IMR-90 (cell line): ENCODE measurements around the gene PDE6B. TPM values are rescaled to one million over a fixed set of nuclear protein-coding genes. Genes with fewer than 3 reads are reported as not detected.

ENCODE experiments used
- ATAC-seq: fragments of 200-7000 bp; cut with Tn5 transposase; 2 replicates; pipeline ENCODE4 v1.9.1; 2020; ENCODE audit warnings: low read depth, mild to moderate bottlenecking, moderate library complexity
- BruUV-seq: library from RNA; stranded (reverse); fragments of 400-500 nt; replicated peaks from 2 replicates; lab custom pipeline; 2021; lab: Mats Ljungman, UMichigan
- CTCF ChIA-PET: fragments of 300-600 bp; formaldehyde crosslinking; extraction: SDS; loops from one replicate; lab custom pipeline; 2021; ENCODE audit warnings: antibody characterized with exemption; lab: Yijun Ruan, JAX
- POLR2A ChIA-PET: fragments of 300-600 bp; sonication (Branson Sonifier 250); formaldehyde crosslinking; loops from one replicate; lab custom pipeline; 2022; ENCODE audit warnings: antibody characterized with exemption; ENCODE audit not compliant: unreplicated experiment; lab: Charles Lee
- DNase-seq: peaks from one replicate; pipeline ENCODE4 v3.0.0; 2013
- H2AFZ ChIP-seq: replicated peaks from 2 replicates; pipeline ENCODE3; 2013; ENCODE audit warnings: low read length, mild to moderate bottlenecking; ENCODE audit not compliant: poor library complexity
- H2AK5ac ChIP-seq: 2 replicates; pipeline ENCODE4 v1.6.1; 2013; ENCODE audit warnings: low read depth, low read length, inconsistent platforms
- H2AK9ac ChIP-seq: replicated peaks from 2 replicates; pipeline ENCODE3; 2013; ENCODE audit warnings: mild to moderate bottlenecking, low read depth, low read length, moderate library complexity; ENCODE audit not compliant: poor library complexity
- H2BK120ac ChIP-seq: 2 replicates; pipeline ENCODE4 v1.6.1; 2013; ENCODE audit warnings: low read depth, low read length, inconsistent platforms
- H2BK15ac ChIP-seq: 3 replicates; pipeline ENCODE4 v1.6.1; 2013; ENCODE audit warnings: low read depth, low read length, inconsistent platforms
- H2BK20ac ChIP-seq: 2 replicates; pipeline ENCODE4 v1.6.1; 2013; ENCODE audit warnings: low read depth, mild to moderate bottlenecking, inconsistent platforms, low read length, moderate library complexity
- H2BK5ac ChIP-seq: 2 replicates; pipeline ENCODE4 v1.6.1; 2013; ENCODE audit warnings: mild to moderate bottlenecking, low read depth, low read length, inconsistent platforms; ENCODE audit not compliant: poor library complexity, severe bottlenecking
- H3K14ac ChIP-seq: replicated peaks from 2 replicates; pipeline ENCODE4 v1.6.1; 2013; ENCODE audit warnings: low read depth, low read length, inconsistent platforms
- H3K18ac ChIP-seq: 2 replicates; pipeline ENCODE4 v1.6.1; 2013; ENCODE audit warnings: low read depth, low read length, control low read depth
- H3K23ac ChIP-seq: 2 replicates; pipeline ENCODE4 v1.6.1; 2013; ENCODE audit warnings: low read depth, low read length, inconsistent platforms
- H3K27ac ChIP-seq: 2 replicates; pipeline ENCODE4 v1.5.1; 2013; ENCODE audit warnings: mild to moderate bottlenecking, control low read depth, low read length; ENCODE audit not compliant: insufficient read depth
- H3K27me3 ChIP-seq: 2 replicates; pipeline ENCODE4 v1.6.1; 2013; ENCODE audit warnings: low read length; ENCODE audit not compliant: control insufficient read depth, insufficient read depth
- H3K36me3 ChIP-seq: 2 replicates; pipeline ENCODE4 v1.6.1; 2013; ENCODE audit warnings: low read length, mixed read lengths; ENCODE audit not compliant: control insufficient read depth, insufficient read depth
- H3K4ac ChIP-seq: 2 replicates; pipeline ENCODE4 v1.6.1; 2013; ENCODE audit warnings: low read depth, low read length, inconsistent platforms
- H3K4me1 ChIP-seq: 2 replicates; pipeline ENCODE4 v1.6.1; 2013; ENCODE audit warnings: low read length, mixed read lengths; ENCODE audit not compliant: control insufficient read depth, insufficient read depth
- H3K4me2 ChIP-seq: 2 replicates; pipeline ENCODE4 v1.6.1; 2013; ENCODE audit warnings: low read depth, mild to moderate bottlenecking, control low read depth, low read length, moderate library complexity
- H3K4me3 ChIP-seq: 2 replicates; pipeline ENCODE4 v1.5.1; 2013; ENCODE audit warnings: low read depth, mild to moderate bottlenecking, control low read depth, low read length, moderate library complexity; ENCODE audit not compliant: insufficient read depth
- H3K56ac ChIP-seq: 2 replicates; pipeline ENCODE4 v1.6.1; 2013; ENCODE audit warnings: low read length, inconsistent platforms; ENCODE audit not compliant: insufficient read depth; ENCODE audit errors: extremely low read depth
- H3K79me1 ChIP-seq, 2 experiments: 2 replicates each; pipeline ENCODE4 v1.6.1; 2013; ENCODE audit warnings: low read length in 2 of 2, inconsistent platforms in 1 of 2, low read depth in 1 of 2
- H3K9ac ChIP-seq: 2 replicates; pipeline ENCODE4 v1.6.1; 2013; ENCODE audit warnings: low read depth, low read length, control low read depth
- H3K9me1 ChIP-seq: 2 replicates; pipeline ENCODE4 v1.6.1; 2013; ENCODE audit warnings: low read length, inconsistent platforms; ENCODE audit not compliant: insufficient read depth
- H3K9me3 ChIP-seq: 2 replicates; pipeline ENCODE4 v1.6.1; 2013; ENCODE audit warnings: low read length; ENCODE audit not compliant: control insufficient read depth, insufficient read depth
- H4K20me1 ChIP-seq: 2 replicates; pipeline ENCODE4 v1.6.1; 2013; ENCODE audit warnings: low read length, inconsistent platforms; ENCODE audit not compliant: insufficient read depth
- H4K5ac ChIP-seq: 2 replicates; pipeline ENCODE4 v1.6.1; 2013; ENCODE audit warnings: mild to moderate bottlenecking, low read depth, low read length, control low read depth
- H4K8ac ChIP-seq, 2 experiments: 2 replicates each; pipeline ENCODE4 v1.6.1; 2013; ENCODE audit warnings: low read depth in 2 of 2, low read length in 2 of 2, control low read depth in 1 of 2, inconsistent platforms in 1 of 2
- H4K91ac ChIP-seq: 2 replicates; pipeline ENCODE4 v1.6.1; 2013; ENCODE audit warnings: low read depth, low read length, inconsistent platforms; ENCODE audit not compliant: insufficient read depth
- CEBPB ChIP-seq: IDR thresholded peaks from 2 replicates; pipeline ENCODE4 v1.6.1; 2012; ENCODE audit warnings: low read depth, low read length, improper control_type of control experiment
- MAFK ChIP-seq: IDR thresholded peaks from 2 replicates; pipeline ENCODE4 v1.6.1; 2012; ENCODE audit warnings: low read depth, low read length, improper control_type of control experiment
- MXI1 ChIP-seq: IDR thresholded peaks from 2 replicates; pipeline ENCODE4 v1.6.1; 2012; ENCODE audit warnings: low read depth, mild to moderate bottlenecking, low read length, moderate library complexity, borderline replicate concordance
- NFE2L2 ChIP-seq: fragments of 150-350 bp; IDR thresholded peaks from 2 replicates; pipeline ENCODE4 v1.6.1; 2016; ENCODE audit warnings: low read depth, mild to moderate bottlenecking, low read length
- RAD21 ChIP-seq: IDR thresholded peaks from 2 replicates; pipeline ENCODE4 v1.6.1; 2012; ENCODE audit warnings: low read length, improper control_type of control experiment
- RCOR1 ChIP-seq: IDR thresholded peaks from 2 replicates; pipeline ENCODE4 v1.6.1; 2012; ENCODE audit warnings: mild to moderate bottlenecking, low read length, improper control_type of control experiment; ENCODE audit not compliant: insufficient replicate concordance
- WGBS, 2 experiments: methylation state at CpG; one replicate each; pipeline versions ENCODE4 v1.1.5 to v1.1.7; 2013; ENCODE audit warnings: missing lambda C conversion rate in 2 of 2; ENCODE audit not compliant: insufficient read length in 1 of 2; ENCODE audit errors: extremely low coverage in 2 of 2; 5-methylcytosine and 5-hydroxymethylcytosine counted together
- dilution Hi-C: fragments of 300-500 bp; cut with HindIII; formaldehyde crosslinking; loops from one replicate; pipeline ENCODE4 v1.14.3; 2018; ENCODE audit warnings: low sequenced_read_pairs; ENCODE audit not compliant: unreplicated experiment
- in situ Hi-C: fragments of 300-500 bp; cut with MboI; formaldehyde crosslinking; loops from 3 replicates; pipeline ENCODE4 v1.14.3; 2019; ENCODE audit warnings: low sequenced_read_pairs, inconsistent platforms, mixed read lengths
- intact Hi-C: fragments of 100-400 bp; cut with micrococcal nuclease; formaldehyde crosslinking; loops from 2 replicates; pipeline ENCODE4 v1.10.0; 2022
- polyA plus RNA-seq, 3 experiments: library from polyadenylated mRNA; depleted of rRNA; stranded (reverse); fragments of >200 nt; gene quantifications; 2 replicates each; pipeline ENCODE4 v1.2.3, GENCODE V29; 2012; ENCODE audit warnings: low replicate concordance in 1 of 3
- total RNA-seq: library from RNA; depleted of rRNA; stranded (reverse); fragments of >200 nt; gene quantifications from 2 replicates; pipeline ENCODE4 v1.2.3, GENCODE V29; 2012
- TF ChIP-seq, protein P1 (sequence below): fragments of 150-350 bp; IDR thresholded peaks from 2 replicates; pipeline ENCODE4 v1.6.1; 2016; ENCODE audit warnings: low read depth, mild to moderate bottlenecking, low read length, moderate library complexity, borderline replicate concordance
- TF ChIP-seq, protein P2 (sequence below): fragments of 150-350 bp; IDR thresholded peaks from 2 replicates; pipeline ENCODE4 v1.6.1; 2017; ENCODE audit warnings: mild to moderate bottlenecking, antibody characterized with exemption, low read length, low read depth
- TF ChIP-seq, protein P3 (sequence below): conservative IDR thresholded peaks from 2 replicates; pipeline ENCODE4 v1.5.1; 2012; ENCODE audit warnings: mild to moderate bottlenecking, low read depth, low read length, improper control_type of control experiment

PDE6B gene
- total and polyA plus RNA-seq, 2 of the 4 experiments (the other 2 are of a cell fraction): under 0.01 TPM; not detected in 1

DNA sequence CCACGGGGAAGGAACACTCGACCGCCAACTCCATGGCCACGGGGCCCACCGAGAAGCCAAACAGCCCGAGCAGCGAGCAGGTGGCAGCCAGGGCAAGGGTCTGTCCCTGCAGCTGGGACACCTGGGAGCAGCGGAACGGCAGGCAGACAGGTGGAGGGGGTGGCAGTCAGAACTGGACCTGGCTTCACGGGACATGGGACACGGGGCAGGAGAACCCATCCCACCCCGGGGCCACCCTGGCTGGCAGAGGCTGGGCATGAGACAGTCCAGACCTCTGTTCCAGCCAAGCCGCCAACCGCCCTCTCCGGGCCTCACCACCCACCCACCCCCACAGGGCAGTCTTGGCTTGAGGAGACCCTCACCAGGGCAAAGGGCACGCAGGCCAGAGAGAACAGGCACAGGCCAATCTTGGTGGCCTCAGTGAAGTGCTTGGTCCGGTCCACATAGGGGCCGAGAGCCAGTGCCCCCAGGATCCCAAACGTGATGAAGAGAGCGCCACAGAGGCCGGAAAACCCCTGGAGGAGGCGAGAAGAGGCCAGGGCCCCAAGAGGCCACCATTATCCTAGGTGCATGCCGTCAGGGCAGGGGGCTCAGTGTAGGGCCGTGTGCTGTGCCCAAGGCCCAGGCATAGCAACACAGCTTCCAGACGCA is 58.0 kb downstream of the PDE6B start:
- H2AK5ac ChIP-seq: no peak overlapping the region
- no peak for DNase-seq
- no TSS peak for BruUV-seq
- H3K9ac ChIP-seq: no peak overlapping the region
- no peaks in the 10 kb centered on the region for H3K27me3 ChIP-seq
- no peak overlapping the region for H2BK20ac ChIP-seq
- H3K9me3 ChIP-seq: no peaks in the 10 kb centered on the region
- H4K20me1 ChIP-seq: no peaks in the 10 kb centered on the region
- no peak overlapping the region for H2BK15ac ChIP-seq
- no peak overlapping the region for H3K18ac ChIP-seq
- no peak overlapping the region for H2BK120ac ChIP-seq
- dilution Hi-C loops (no loop called here), in situ Hi-C loops (no loop called here), intact Hi-C loops (no loop called here)
- no peak overlapping the region for H3K4ac ChIP-seq
- POLR2A ChIA-PET: no interaction called here
- no peak overlapping the region for H4K91ac ChIP-seq
- no peak overlapping the region for H2AFZ ChIP-seq
- H3K79me1 ChIP-seq: peaks cover 0 to 4% of the 10 kb centered on the region in 2 experiments; a peak in 1 of 4 replicates
- no peak overlapping the region for H4K5ac ChIP-seq
- no peak overlapping the region for H3K23ac ChIP-seq
- H2BK5ac ChIP-seq: no peak overlapping the region
- TF ChIP-seq, protein P1, sequence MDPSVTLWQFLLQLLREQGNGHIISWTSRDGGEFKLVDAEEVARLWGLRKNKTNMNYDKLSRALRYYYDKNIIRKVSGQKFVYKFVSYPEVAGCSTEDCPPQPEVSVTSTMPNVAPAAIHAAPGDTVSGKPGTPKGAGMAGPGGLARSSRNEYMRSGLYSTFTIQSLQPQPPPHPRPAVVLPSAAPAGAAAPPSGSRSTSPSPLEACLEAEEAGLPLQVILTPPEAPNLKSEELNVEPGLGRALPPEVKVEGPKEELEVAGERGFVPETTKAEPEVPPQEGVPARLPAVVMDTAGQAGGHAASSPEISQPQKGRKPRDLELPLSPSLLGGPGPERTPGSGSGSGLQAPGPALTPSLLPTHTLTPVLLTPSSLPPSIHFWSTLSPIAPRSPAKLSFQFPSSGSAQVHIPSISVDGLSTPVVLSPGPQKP: no peak
- no peak for TF ChIP-seq RCOR1
- TF ChIP-seq, protein P2, sequence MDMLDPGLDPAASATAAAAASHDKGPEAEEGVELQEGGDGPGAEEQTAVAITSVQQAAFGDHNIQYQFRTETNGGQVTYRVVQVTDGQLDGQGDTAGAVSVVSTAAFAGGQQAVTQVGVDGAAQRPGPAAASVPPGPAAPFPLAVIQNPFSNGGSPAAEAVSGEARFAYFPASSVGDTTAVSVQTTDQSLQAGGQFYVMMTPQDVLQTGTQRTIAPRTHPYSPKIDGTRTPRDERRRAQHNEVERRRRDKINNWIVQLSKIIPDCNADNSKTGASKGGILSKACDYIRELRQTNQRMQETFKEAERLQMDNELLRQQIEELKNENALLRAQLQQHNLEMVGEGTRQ: no peak
- TF ChIP-seq RAD21: no peak
- TF ChIP-seq, protein P3, sequence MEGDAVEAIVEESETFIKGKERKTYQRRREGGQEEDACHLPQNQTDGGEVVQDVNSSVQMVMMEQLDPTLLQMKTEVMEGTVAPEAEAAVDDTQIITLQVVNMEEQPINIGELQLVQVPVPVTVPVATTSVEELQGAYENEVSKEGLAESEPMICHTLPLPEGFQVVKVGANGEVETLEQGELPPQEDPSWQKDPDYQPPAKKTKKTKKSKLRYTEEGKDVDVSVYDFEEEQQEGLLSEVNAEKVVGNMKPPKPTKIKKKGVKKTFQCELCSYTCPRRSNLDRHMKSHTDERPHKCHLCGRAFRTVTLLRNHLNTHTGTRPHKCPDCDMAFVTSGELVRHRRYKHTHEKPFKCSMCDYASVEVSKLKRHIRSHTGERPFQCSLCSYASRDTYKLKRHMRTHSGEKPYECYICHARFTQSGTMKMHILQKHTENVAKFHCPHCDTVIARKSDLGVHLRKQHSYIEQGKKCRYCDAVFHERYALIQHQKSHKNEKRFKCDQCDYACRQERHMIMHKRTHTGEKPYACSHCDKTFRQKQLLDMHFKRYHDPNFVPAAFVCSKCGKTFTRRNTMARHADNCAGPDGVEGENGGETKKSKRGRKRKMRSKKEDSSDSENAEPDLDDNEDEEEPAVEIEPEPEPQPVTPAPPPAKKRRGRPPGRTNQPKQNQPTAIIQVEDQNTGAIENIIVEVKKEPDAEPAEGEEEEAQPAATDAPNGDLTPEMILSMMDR: no peak
- no peak for TF ChIP-seq MAFK
- no peak for TF ChIP-seq CEBPB
- TF ChIP-seq NFE2L2: no peak
- TF ChIP-seq MXI1: no peak
- H3K36me3 ChIP-seq: no peaks in the 10 kb centered on the region
- peaks cover 9% of the 10 kb centered on the region for H3K9me1 ChIP-seq
- H3K27ac ChIP-seq: no peak overlapping the region
- peak; percentile 0; the same call in 1 of the 2 replicates for ATAC-seq
- peak overlapping the region; percentile 3 for H2AK9ac ChIP-seq
- no peak overlapping the region for H3K56ac ChIP-seq
- no peak overlapping the region for H3K4me2 ChIP-seq
- H3K14ac ChIP-seq: no peak overlapping the region
- H3K4me1 ChIP-seq: peaks cover 15% of the 10 kb centered on the region
- no peak overlapping the region for H4K8ac ChIP-seq
- WGBS, 2 experiments: 75% methylated on average over 12 of the region's 25 CpGs; no CpG with 5 or more reads in 1 of the 2 experiments
- CTCF ChIA-PET: no interaction called here
- no peak overlapping the region for H3K4me3 ChIP-seq
